NCI-H446 (cell line): ENCODE data around the gene DNAJC1.
"Not testable (repeated sequence)": the region's sequence is repeated elsewhere in the genome, so short reads cannot be mapped to it uniquely, and the experiment has no call there.

Source experiments
- DNase-seq, 2 experiments: peaks; one replicate each; lab custom pipeline; 2025; lab: John Stamatoyannopoulos, UW

The DNAJC1 gene

DNA sequence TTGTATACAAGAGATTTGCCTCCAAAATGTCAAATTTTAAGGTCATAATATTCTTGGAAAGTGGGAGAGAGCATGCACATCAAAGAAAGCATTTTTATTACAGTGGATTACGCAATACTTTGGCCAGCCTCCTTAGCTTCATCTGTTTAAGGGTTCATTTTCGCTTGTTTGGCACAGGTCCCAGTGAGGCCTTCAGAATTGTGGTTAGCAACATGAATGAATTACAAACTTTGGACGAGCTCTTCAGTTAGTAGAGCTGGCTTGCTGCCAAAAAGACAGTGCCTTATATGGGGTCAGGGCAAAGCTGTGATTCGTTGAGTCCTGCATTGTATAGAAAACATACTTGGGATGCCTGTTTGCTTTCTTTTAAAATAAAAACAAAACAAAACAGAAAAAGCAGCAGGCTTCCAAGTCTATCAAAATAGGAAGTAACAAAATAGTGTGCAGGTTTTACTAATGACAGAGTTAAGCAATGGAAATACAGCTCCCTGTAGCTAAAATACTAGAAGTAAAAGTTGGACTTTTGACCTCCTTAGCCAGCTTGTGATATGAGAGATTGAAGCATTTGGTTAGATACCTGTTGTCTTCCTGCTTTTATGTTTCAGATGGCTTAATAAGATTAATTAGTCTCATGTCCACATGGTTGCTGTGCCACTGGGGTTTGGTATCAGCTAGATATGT, 278.7 kb downstream of the DNAJC1 start:
- DNase-seq, result peak; percentile 96 to 99

DNA sequence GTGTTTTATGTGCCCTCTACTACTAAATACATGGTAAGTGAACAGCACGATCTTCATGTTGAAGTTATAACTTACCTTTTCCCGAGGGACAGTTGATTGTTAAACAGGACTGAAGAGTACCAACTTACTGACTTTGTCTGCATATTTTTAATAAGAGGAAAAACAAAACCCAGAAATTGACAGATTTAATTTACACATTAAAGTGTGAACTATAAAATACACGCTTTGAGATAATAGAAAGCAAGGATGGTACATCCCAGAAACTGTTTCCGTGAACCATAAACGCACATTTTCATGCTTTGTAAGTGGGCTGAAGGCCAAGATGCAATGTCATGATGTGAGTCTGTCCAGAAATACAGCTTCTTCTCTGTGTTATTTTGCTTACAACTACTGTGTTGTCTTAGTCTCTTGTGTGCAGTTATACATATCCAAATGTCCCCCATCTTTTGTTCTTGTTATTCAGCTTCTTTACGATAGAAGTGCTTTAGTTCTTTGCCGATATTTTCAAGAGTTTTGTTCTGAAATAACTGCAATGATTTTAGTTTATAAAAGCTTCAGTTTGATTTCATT, 279.4 kb downstream of the DNAJC1 start:
- peak; percentile 22 to 36 for DNase-seq

DNA sequence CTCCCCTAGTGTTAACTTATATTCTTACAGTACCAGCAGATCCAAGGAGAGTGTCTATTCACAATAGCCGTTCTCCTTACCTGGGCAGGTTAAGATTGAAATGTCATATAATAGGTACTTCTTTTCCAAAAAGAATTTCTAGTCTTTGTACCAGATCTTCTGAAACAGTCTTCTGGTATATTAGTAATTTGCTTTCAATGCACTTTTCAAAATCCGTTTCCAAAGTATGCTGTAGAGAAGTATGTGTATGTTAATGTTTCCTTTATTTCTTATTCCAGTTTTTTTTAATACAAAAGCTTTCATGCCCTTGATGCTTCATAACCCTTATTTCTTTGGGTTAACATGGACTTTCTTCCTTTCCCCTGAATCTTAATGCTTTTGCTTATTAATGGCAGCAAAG, 281.3 kb downstream of the DNAJC1 start:
- DNase-seq, result no peak

DNA sequence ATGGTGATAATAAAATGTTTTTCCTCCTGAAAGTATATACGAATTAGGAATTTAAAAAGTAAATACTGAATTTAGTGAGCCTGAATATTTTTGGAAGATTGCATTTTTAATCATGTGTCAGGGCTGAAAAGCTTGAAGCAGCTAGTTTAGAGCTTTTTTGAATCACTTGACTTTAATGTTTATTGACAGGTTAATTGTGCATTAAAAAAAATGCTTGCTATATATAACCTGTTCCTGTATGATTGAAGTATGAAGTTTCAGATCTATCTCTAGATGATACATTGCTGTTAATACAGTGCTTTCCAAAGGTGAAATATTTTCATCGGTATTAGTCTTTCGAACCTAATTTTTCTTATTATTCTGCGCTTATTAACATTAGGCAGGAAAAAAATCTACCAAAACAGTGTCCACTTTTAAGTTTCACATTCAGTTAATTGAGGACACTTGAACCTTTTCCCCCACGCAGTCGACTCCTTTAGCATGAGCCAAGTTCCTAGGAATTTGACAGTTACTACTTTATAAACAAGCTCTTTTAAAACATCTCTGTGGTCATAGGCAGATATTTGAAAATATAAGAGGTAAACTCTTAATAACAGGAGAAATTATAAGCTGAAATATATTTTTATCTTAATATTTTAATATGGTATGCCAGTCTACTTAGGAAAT, 282.4 kb downstream of the DNAJC1 start:
- no peak for DNase-seq

DNA sequence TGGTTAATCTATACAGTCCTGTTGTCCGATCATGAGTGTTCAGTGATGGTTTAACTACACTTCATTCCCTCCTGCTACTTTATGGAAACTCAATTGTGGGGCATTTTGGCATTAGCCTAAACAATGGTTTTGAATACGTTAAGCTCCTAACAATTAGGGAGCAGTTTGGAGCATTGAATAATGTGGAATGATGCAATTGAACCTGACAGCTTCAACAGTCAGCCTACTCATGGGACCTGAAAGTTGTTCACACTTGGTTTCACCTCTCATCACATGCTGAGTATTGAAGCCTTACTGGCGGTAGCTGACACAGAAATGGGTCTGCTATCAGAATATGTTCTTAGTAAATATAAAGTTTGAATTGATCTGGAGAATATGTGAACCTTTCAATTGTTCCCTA, 283.4 kb downstream of the DNAJC1 start:
- no peak for DNase-seq

DNA sequence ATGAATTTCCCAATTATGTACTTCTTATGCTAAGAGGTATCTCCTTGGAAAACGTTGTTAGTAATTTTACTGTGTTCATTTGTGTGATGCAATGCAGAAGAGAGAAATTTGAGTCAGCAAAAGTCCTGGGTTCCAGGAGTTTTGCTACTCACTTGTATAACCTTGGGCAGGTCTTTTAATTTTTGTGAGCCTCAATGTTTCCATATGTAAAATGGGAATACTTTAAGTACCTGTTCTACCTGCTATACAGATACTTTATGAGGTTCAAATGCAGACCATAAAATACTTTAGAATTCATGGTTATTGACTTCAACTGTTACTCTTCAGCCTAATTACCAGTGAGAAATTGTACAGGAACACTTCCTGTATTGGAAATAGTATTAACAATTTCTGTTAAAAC, 284.0 kb downstream of the DNAJC1 start:
- no peak for DNase-seq

DNA sequence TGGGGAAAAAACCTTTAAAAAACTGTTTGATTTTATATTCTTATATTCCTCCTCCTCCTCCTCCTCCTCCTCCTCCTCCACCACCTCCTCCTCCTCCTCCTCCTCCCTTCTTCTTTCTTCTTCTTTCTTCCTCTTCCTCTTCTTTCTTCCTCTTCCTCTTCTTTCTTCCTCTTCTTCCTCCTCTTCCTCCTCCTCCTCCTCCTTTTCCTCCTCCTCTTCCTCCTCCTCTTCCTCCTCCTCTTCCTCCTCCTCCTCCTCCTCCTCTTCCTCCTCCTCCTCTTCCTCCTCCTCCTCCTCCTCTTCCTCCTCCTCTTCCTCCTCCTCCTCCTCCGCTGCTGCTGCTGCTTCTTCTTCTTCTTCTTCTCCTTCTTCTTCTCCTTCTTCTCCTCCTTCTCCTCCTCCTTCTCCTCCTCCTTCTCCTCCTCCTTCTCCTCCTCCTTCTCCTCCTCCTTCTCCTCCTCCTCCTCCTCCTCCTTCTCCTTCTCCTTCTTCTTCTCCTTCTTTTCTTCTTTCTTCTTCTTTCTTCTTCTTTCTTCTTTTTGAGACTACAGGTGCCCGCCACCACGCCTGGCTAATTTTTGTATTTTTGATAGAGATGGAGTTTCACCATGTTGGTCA, 286.0 kb downstream of the DNAJC1 start:
- DNase-seq, result not testable (repeated sequence)

DNA sequence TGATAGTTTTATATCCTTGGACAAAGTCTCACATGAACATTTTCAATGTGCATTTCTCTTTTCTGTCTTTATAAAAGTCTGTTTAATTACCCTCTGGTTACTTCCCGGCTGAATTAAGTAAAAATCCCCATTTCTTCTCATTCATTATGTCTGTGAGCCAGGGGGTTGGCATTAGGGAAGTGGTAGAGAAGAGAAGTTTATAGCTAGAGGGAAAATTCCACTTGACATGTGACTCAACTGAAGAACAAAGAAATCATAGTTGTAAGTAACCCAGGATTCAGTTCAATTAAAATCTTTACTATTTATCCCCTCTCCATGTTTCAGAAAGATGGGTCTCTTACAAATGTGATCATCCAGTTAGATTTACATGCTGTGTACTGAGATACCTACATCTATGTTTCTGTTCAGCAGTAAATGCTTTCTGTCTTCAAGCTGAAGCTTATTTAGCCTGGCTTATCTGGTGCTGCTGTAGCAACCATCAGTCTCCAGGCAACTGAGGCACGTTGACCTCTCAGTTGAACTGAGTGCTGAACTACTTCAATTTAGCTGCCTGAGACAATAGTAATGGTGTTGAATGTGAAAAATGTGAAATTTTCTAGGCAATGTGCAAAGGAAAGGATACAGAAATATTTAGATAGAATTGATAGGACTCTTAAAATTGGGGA, 287.9 kb downstream of the DNAJC1 start:
- no peak for DNase-seq

DNA sequence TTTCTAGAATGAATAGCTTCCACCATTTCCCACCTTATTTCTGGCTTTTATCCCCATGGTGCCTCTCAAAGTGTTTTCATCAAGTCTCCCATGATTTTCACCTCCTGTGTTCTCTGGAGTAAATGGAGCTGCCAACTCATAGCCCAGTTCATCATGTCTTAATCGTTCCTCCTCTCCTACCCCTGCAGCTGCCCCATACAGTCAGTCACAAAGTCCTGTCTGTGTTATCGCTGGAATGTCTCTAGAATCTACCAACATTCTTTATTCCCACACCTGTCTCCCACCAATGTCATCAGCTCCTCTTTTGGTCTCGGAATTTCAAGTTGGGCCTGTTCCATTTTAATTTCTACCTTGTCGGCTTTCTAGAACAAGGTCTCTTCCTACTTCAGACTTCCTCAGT, 290.6 kb downstream of the DNAJC1 start:
- DNase-seq, result no peak

DNA sequence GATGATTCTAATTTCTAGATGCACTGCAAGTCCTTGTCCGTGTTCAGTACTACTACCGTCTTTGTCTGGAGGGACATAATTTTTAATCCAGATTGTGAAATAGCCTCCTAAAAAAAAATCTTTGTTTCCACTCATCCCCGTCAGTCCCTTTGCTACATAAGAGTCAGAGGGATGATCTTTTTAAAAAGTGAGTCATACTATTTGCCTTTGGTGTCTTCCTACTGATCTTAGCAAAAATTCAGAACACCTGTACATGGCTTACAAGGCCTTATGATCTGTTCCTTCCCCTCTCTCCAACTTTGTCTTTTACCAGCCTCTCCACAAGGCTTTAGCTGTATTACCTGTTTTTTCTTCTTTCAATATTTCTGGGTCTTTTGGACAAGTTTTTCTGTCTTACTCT, 296.0 kb downstream of the DNAJC1 start:
- DNase-seq, result no peak
